ENCODE data around the gene ASRGL1. TPM values are rescaled to one million over a fixed set of nuclear protein-coding genes. Genes with fewer than 3 reads are reported as not detected.
"Not testable (repeated sequence)": the region's sequence is repeated elsewhere in the genome, so short reads cannot be mapped to it uniquely, and the experiment has no call there.

Gene ASRGL1
- total RNA-seq, 4 donors from 2014 or later, result 10.1 to 16.3 (median 13.5) TPM

- ATAC-seq, result no peak
Measured at GRCh38 chr11:62373464-62374119, 36.3 kb downstream of the ASRGL1 start.

DNA sequence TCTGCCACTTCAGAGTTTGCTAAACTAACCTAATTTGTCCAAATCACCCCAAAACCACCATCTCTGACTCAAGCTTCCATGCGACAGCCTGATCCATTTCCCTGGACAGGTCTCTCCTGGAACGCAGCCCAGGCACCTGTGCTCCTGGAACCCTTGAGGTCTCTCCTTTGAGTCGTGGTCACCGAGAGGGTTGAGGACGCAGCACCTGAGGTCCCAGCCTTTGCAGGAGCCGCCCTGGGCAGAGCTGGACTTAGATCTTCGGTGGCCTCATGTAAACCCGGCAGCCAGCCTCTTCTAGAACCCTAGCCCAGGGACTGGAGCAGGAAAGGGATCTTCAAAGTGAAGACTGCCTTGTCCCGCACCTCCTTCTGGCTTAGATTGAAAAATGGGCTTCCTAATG, 37.6 kb downstream of the ASRGL1 start:
- ATAC-seq, result no peak
- WGBS, 2 donors (ENCODE audit: low coverage in 1 of 2), result 80 to 100% methylated on average over 1 of the region's 9 CpGs

More at GRCh38 chr11:62373464-62374119, 36.3 kb downstream of the ASRGL1 start:
- H3K27me3 ChIP-seq, result no peaks in the 10 kb centered on the region
- no peaks in the 10 kb centered on the region for H3K4me1 ChIP-seq
- WGBS, 2 donors (ENCODE audit: low coverage in 1 of 2), result 80 to 94% methylated on average over 11 to 15 of the region's 18 CpGs
- no peak overlapping the region for H3K4me3 ChIP-seq
- TF ChIP-seq CTCF (IDR thresholded peaks at IDR 0.05) (no peak), POLR2AphosphoS5 (IDR thresholded peaks at IDR 0.05) (no peak), POLR2A (IDR thresholded peaks at IDR 0.05) (no peak), EP300 (IDR thresholded peaks at IDR 0.05) (no peak)
- no peak overlapping the region for H3K27ac ChIP-seq
- no peaks in the 10 kb centered on the region for H3K36me3 ChIP-seq
- no peaks in the 10 kb centered on the region for H3K9me3 ChIP-seq

DNA sequence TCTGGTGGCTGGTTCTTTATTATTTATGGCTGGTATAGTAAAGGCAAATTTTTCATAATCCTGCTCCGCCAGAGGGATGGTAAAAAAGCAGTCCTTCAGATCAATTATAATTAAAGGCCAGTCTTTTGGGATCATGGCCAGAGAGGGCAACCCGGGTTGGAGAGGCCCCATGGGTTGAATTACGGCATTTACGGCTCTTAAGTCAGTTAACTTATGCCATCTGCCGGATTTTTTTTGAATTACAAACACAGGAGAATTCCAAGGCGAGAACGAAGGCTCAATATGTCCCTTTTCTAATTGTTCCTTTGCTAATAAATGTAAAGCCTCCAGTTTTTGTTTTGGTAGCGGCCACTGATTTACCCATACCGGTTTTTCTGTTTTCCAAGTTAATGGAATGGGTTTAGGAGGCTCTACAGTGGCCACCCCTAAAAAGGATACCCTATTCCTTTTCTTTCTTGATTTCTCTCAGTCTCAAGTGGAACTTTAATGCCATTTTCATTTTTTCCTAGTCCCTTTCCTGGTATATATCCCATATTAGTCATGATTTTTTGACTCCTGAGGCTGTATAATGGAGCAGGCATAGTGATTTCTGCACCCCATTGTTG, 41.3 kb downstream of the ASRGL1 start:
- ATAC-seq, H3K9me3 ChIP-seq, H3K27me3 ChIP-seq, H3K27ac ChIP-seq, H3K4me3 ChIP-seq, H3K4me1 ChIP-seq, H3K36me3 ChIP-seq: not testable (repeated sequence)
- WGBS, 2 donors (ENCODE audit: low coverage in 1 of 2), result 0 to 1% methylated on average over 2 to 9 of the region's 9 CpGs
- peak; percentile 35 to 76 (median 39) for TF ChIP-seq CTCF (IDR thresholded peaks at IDR 0.05)

More for the DNA sequence above, 37.6 kb downstream of the ASRGL1 start:
- Histone ChIP-seq H3K27me3 (no peaks in the 10 kb centered on the region), H3K4me3 (no peak overlapping the region), H3K27ac (no peak overlapping the region), H3K36me3 (no peaks in the 10 kb centered on the region), H3K9me3 (no peaks in the 10 kb centered on the region), H3K4me1 (no peaks in the 10 kb centered on the region)
- TF ChIP-seq CTCF (IDR thresholded peaks at IDR 0.05) (no peak), EP300 (IDR thresholded peaks at IDR 0.05) (no peak), POLR2AphosphoS5 (IDR thresholded peaks at IDR 0.05) (no peak), POLR2A (IDR thresholded peaks at IDR 0.05) (no peak)

GRCh38 chr11:62379586-62379985, 42.3 kb downstream of the ASRGL1 start:
- H3K36me3 ChIP-seq, H3K27ac ChIP-seq, H3K4me1 ChIP-seq, H3K9me3 ChIP-seq, H3K27me3 ChIP-seq, ATAC-seq, H3K4me3 ChIP-seq: not testable (repeated sequence)
- WGBS, 2 donors (ENCODE audit: low coverage in 1 of 2), result 0 to 25% methylated on average over 1 of the region's 2 CpGs

GRCh38 chr11:62380821-62381245, 43.6 kb downstream of the ASRGL1 start:
- not testable (repeated sequence) for H3K9me3 ChIP-seq, H3K27me3 ChIP-seq, H3K27ac ChIP-seq, H3K36me3 ChIP-seq, H3K4me1 ChIP-seq
- 0 to 6% methylated on average over 3 of the region's 12 CpGs for WGBS, 2 donors (ENCODE audit: low coverage in 1 of 2)
- peak; percentile 89 for ATAC-seq
- H3K4me3 ChIP-seq, result peak overlapping the region in 1 of 2 donors; percentile 8
- TF ChIP-seq CTCF (IDR thresholded peaks at IDR 0.05), result peak; percentile 66 to 87 (median 83)

Data from gastroesophageal sphincter (tissue), 4 donors.